NAMALWA (cell line): ENCODE measurements around the gene AHNAK2.
"Not testable (repeated sequence)": the region's sequence is repeated elsewhere in the genome, so short reads cannot be mapped to it uniquely, and the experiment has no call there.

Experiments
- DNase-seq: peaks from one replicate; pipeline ENCODE4 v3.0.0-alpha.2; 2015; ENCODE audit warnings: low spot score

Gene AHNAK2

DNA sequence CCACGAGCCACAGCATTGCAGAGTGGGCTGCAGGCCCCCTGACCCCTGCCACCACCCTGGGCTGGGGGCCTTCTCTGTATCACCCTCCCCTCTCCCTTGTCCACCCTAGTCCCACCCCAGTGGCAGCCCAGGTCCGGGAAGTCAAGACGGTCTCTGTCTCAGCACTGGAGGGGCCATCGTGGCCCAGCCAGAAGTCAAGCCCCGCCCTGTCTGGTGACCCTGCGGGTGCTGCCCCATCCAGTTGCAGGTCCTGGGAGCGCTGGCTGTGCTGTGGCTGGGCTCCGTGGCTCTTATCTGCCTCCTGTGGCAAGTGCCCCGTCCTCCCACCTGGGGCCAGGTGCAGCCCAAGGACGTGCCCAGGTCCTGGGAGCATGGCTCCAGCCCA is 50.8 kb downstream of the AHNAK2 start:
- DNase-seq: no peak

DNA sequence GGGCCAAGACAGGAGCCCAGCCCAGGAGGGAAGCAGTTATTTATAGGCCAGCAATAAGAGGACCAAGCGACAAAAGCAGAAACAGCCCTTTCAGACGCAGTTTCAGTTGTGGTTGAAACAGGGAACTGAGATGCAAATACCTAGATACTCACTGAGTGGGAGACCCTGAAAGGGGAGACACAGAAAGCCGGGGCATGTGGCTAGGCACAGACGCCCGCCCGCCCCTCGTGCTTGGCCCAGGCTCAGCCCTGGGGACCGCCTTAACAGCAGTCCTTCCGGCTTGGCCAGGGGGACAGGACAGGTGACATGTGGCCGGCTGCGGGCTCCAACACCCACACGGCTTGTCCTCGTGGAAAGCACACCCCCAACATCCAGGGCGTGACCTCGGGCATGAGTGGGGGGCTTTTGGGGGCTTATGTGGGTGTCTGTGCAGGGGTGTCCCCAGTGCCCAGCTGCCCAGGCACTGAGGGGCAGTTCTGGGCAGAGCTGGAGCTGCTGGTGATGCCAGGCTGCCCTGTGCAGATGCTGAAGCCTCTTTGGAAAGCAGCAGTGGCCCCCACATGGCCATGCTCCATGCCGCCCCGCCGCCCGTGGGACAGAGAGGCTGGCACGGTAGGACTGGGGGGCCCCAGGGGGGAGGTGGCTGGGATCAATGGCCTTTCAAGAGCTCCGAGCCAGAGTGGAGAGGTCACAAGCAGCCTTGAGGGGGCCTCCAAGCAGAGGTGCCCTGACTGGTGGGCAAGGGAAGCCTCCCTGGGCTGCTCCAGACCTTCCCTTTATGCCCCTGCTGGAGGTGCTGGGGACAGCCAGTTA is 51.3 kb downstream of the AHNAK2 start:
- peak; percentile 90 for DNase-seq

DNA sequence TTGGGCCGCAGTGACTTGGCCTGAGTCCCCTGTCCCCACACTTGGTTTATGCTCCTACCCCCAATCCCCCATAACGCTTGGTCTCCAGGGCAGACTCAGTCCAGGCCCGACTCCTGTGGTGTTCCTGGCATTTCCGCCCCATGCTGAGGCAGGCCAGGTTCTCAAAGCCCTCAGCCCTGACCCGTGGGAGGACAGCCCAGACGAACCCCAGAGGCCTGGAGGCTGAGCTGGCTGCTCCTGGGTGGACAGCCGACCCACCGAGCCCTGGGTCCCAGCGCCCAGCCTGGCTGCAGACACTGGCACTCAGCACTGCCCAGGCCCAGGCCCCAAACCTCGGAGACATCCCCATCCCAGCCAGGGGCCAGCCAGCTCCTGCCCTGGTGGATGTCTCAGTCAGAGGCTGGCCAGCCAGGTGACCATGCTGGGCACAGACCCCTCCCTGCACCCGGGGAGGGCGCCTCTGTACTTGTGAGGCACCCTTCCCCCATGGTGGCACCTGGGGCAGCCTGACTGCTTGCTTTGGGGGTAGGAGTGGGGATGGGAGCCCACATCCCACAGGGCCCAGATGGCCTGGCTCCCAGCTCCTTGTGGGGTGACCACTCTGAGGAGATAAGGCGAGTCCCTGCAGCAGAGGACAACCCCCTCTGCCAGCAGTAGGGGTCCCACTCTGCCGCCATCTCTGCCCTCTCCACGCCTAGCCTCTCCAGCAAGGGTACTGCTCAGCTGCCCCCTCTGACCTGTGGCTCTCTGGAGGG is 52.1 kb downstream of the AHNAK2 start:
- no peak for DNase-seq

DNA sequence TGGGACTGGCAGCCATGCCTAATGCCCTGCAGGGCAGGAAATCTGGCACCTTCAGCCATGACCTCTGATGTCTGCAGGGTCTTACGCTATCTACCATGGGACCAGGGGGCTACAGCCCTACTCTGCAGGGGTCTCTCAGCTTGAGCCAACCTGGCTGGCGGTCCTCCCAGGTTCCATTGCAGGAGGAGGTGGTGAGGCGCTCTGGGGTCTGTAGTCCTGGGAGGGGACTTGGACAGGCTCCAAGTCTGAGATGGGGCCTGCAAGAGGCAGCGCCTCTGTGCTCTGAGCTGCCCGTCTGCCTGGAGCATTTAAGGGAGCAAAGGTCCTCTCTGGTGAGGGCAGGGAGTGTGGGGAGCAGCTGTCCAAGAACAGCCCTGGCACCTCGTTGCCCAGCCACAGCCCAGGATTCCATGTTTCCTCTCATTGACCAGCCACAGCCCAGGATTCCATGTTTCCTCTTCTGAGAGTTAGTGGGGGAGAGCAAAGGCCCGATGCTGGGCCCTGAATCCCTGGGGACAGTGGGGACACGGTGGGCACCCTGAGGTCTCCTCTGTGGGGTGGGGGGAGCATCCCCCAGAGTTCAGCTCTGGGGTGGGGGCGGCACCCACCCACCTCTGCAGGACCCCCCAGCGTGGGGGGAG is 52.8 kb downstream of the AHNAK2 start:
- DNase-seq: no peak

DNA sequence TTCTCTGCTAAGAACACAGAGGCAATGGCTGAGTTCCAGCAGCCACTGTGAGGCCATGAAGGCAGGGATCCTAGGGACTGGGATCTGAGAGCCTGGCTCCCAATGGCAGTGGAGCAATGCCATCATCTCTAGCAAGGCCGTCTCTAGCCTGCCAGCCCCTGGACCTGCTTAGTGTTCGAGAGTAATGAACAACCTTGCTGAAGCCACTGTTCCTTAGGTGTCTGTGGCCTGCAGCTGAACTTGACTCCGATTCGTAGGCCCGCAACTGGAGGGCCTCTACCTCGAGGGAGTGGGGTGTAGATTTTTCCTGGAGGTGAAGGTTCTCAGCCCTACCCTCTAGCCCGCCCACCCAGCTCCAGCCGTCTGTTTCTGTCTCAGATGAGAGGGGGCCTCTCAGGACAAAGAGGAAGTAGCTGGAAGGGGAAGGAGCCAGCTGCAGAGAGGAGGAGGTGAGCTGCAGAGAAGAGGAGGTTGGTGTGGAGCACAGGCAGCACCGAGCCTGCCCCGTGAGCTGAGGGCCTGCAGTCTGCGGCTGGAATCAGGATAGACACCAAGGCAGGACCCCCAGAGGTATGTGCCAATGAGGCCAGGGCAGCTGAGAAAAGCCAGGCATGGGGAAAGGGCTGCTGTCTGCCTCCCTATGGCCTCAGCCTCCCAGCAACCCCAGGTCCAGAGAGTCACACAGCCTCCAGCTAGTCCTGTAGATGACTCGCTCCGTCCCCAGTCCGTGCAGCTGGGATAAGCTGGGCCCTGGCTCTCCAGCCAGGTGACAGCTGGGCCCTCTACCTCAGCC is 53.6 kb downstream of the AHNAK2 start, which contains the start of gene PLD4:
Gene PLD4 (plus strand): TSS at position 459 of the 793 bp plus-strand sequence. CDS start 2,262 bp downstream, outside the sequence.
- DNase-seq: peak; percentile 81

DNA sequence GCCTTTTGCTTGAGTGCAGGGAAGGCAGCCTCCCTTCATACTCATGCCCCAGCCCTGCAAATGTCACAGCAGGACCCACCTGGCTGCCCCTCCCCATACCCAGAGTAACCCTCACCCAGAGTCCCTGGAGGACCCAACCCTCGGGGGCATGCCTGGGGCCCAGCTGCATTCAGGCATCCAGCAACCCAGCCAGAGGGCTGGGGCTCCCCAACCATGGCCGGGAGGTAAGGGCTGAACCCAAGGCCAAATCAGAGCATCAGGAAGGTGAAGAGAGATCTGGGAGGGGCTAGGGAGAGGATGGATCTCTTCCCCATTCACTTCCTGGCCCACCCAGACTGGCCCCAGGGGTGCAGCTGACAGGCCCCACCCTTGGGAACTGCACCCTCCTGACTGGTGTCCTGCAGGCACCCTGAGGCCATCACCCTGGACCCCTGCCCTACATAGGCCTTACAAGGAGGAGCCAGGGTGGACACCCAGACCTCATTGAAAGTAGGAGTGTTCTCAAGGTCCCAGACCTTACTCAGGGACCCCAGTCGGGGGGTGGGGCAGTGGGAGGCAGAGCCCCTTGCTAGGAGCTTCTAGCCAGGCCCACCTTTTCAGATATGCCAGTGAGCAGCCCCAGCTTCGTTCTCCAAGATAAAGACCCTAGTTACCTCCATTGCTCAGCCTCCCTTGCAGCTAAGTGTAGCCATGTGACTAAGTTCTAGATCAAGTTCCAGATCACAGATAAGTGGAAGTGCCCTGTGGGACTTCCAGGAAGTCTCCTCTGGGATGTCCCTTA is 54.3 kb downstream of the AHNAK2 start:
- DNase-seq: peak; percentile 54

DNA sequence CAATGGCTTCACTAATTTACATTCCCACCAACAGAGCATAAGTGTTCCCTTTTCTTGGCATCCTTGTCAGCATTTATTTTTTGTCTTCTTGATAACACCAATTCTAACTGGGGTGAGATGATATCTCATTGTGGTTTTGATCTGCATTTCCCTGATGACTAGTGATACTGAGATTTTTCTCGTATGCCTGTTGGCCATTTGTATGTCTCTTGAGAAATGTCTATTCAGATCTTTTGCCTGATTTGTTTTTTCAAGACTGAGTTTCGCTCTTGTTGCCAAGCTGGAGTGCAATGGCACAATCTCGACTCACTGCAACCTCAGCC is 58.2 kb downstream of the AHNAK2 start:
- DNase-seq: no peak

DNA sequence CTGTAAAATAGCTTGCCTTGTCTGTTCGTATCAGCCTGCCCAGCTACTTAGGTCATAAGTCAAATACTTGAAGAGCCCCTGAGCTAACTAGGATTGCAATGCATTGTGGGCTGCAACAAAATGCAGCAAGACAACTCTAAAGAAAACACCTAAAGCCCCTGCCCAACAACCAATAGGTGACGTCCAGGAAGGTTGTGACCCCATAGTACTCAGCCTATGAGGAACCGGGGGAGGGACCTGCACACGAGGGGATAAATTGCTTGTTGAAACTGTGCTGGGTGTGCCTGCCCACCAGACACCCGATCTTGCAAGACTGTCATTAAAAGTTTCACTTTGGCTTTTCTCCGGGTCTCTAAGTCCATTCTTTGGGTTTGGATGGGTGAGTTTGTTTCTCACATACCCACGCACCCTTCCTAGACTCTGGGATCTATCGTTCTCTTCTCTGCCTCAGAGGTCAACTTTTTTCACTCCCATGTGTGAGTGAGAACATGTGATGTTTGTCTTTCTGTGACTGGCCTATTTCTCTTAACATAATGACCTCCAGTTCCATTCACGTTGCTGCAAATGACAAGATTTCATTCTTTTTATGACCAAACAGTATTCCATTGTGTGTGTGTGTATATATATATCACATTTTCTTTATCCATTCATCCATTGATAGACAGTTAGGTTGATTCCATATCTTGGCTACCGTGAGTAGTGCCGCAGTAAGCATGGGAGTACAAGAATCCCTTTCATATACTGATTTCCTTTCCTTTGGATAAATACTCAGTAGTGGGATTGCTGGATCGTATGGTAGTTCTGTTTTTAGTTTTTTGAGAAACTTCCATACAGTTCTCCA is 58.8 kb downstream of the AHNAK2 start:
- not testable (repeated sequence) for DNase-seq

DNA sequence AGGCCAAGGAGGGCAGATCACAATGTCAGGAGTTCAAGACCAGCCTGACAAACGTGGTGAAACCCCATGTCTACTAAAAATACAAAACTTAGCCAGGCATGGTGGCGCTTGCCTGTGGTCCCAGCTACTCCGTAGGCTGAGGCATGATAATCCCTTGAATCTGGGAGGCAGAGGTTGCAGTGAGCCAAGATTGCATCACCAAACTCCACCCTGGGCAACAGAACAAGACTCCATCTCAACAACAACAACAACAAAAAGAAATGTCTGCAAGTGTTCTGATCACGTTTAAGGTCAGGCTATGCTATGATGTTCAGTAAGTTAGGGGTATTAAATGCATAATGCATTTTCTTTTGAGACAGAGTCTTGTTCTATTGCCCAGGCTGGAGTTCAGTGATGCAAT is 60.2 kb downstream of the AHNAK2 start:
- DNase-seq: no peak

DNA sequence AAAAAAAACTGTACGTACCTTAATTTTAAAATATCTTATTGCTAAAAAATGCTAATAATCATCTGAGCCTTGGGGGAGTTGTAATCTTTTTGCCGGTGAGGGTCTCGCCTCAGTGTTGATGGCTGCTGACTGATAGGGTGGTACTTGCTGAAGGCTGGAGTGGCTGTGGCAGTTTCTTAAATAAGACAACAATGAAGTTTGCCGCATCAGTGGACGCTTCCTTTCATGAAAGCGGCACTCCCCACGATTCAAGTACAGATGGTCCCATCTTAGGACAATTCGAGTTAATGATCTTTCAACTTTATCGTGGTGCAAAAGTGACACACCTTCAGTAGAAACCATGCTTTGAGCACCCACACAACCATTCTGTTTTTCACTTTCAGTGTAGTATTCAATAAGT is 61.1 kb downstream of the AHNAK2 start:
- DNase-seq: no peak

DNA sequence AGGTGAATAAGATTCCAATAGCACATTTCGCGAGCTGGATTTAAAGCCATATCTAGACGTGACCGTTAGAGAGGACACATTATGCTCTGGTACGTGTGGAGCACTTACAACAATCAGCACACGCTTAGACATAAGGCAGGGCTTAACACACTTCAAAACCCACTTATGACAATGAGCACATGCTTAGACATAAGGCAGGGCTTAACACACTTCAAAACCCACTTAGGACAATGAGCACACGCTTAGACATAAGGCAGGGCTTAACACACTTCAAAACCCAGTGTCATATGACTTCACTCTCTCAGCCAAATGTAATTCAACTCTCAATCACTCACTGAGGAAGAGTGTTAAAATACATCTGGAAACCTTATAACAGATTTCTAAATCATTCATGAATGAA is 64.7 kb downstream of the AHNAK2 start:
- no peak for DNase-seq

DNA sequence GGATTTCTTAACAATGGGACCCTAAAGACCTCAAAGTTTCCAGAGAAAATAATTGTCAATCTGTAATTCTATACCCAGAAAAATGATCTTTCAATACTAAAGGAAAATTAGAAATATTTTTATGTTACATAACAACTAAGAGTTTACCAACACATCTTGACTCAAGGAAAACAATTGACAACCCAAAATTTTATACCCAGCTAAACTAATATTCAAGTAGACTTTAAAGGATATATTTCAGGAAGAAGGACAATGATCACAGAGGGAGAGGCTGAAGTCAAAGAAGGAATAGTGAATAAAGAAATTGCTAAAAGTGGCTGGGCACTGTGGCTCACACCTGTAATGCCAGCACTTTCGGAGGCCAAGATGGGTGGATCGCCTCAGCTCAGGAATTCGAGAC is 66.1 kb downstream of the AHNAK2 start:
- no peak for DNase-seq

DNA sequence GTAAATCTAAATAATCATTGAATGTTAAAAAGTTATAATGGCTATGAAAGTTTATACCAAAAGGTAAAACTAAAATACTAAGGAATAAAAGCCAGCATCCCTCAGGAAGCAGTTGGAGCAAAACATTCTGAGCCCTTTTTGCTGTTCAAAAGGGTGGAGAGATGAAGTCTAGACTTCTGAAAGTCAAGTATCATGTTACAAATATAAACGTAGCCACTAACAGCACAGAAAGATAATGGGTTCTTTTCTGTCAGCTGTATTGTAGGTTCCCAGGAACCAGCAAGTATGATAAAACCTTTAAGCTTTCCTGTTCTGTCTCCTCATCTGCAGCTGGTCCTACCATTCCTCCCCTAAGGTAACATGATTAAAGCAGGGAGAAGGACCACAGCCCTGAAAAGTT is 69.9 kb downstream of the AHNAK2 start:
- DNase-seq: no peak

DNA sequence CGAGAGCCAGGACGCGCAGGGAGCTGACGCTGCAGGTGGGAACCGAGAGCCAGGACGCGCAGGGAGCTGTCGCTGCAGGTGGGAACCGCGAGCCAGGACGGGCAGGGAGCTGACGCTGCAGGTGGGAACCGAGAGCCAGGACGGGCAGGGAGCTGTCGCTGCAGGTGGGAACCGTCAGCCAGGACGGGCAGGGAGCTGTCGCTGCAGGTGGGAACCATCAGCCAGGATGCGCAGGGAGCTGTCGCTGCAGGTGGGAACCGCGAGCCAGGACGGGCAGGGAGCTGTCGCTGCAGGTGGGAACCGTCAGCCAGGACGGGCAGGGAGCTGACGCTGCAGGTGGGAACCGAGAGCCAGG is 72.6 kb downstream of the AHNAK2 start:
- not testable (repeated sequence) for DNase-seq

DNA sequence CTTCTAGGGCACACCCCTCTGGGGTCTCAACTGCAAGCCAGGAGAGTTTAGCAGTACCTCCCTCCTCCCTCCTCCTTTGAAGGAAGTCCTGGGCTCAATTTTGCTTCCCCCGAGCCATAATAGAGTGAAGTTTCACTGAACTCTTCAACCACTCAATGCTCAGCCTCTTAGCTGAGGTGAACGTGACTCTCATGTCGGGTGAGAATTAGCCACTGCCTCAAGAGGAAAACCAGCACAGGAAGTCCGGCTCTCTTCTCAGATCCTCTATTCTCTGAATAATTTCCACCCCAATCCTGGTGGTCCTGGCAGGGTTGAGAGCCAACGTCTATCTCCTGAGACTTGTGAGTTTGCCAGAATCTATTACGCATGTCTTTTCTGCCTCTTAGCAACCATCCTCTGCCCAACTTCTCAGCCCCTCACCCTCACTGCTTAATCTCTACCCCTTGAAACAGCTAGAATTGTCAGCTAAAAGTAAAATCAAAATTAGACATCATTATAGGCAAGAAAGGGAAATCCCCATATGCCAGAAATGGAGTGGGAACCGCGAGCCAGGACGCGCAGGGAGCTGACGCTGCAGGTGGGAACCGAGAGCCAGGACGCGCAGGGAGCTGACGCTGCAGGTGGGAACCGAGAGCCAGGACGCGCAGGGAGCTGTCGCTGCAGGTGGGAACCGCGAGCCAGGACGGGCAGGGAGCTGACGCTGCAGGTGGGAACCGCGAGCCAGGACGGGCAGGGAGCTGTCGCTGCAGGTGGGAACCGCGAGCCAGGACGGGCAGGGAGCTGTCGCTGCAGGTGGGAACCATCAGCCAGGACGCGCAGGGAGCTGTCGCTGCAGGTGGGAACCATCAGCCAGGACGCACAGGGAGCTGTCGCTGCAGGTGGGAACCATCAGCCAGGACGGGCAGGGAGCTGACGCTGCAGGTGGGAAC is 73.3 kb downstream of the AHNAK2 start:
- not testable (repeated sequence) for DNase-seq

DNA sequence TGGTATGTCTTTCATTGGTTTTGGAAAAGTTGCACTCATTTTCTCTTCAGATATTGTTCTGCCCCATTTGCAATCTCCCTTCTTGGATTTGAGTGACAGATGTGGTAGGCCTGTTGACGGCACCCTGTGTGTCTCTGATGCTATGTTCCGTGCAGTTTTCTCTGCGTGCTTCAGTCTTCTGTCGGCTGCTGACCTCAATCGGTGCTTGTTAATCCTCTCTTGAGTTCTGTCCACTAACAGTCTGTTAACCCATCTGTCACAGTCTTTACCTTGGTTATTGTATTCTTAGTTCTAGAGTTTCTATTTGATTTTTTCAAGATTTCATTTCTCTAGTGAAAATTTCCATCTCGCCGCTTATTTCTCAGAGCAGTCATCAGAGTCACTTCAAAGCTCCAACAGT is 74.2 kb downstream of the AHNAK2 start:
- DNase-seq: no peak

DNA sequence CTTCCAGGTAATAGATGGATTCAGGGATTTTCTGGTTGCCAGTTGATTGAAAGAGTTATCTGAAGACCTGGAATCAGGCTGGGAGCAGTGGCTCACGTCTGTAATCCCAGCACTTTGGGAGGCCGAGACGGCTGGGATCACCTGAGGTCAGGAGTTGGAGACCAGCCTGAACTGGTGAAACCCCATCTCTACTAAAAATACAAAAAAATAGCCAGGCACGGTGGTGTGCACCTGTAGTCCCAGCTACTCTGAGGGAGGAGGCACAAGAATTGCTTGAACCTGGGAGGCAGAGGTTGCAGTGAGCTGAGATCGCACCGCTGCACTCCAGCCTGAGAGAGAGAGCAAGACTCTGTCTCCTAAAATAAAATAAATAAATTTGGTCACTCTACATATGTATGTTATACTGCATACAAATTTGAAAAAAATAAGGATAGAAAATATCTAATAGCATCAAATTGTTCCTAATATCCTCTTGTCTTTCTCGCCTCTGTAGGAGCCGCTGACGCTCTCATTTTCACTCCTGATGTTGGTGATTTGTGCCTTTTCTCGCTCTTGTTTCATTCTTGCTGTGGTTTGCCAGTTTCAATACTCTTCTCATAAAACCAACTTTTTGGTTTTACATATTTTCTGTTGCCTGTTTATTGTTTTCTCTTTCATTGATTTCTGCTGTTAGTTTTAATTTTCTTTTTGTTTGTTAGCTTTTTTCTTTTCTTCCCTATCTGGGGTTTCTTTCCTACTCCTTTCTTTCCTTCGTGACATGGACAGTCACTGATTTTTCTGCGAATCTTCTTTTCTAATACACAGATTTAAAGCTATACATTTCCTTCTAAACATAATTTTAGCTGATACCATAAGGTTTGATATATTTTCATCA is 77.3 kb downstream of the AHNAK2 start:
- DNase-seq: no peak

DNA sequence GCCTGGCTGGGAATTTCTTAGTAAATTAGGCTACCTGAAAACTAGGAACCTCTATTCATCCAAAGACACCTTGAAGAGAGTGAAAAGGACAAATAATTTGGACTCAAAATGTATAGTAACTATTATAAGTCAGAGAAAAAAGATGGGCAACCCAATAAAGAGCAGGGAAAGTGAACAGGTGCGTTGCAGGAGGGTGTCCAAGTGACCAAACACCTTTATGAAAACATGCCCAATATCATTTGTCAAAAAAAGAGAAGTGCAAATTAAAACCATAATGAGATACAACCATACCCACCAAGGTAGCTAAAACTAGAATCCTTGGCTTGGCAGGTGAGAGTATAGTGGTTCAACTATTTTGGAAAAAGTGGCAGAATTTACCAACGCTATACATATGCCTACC is 78.4 kb downstream of the AHNAK2 start:
- DNase-seq: no peak
